ENCODE measurements around the gene LYL1.

LYL1 gene

DNA sequence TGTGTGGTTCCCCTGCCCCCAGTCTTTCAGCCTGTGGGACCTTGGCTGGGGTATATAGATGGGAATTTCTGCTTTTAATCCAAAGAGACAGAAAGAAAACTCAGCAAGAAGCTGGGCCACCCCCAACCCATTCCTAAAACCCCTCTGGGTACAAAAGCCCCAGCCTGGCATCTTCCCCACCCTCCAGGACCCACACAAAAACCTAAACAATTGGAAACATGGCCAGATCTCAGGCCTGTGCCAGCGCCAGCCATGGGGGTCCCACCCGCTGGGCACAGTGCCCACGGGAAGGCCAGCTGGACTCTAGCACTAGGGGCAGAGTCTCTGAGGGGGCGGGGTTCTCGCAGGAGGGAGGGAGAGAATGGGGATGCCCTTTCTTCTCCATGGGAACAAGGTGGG lies 8.6 kb downstream of the LYL1 start:
- TF ChIP-seq, protein P1, sequence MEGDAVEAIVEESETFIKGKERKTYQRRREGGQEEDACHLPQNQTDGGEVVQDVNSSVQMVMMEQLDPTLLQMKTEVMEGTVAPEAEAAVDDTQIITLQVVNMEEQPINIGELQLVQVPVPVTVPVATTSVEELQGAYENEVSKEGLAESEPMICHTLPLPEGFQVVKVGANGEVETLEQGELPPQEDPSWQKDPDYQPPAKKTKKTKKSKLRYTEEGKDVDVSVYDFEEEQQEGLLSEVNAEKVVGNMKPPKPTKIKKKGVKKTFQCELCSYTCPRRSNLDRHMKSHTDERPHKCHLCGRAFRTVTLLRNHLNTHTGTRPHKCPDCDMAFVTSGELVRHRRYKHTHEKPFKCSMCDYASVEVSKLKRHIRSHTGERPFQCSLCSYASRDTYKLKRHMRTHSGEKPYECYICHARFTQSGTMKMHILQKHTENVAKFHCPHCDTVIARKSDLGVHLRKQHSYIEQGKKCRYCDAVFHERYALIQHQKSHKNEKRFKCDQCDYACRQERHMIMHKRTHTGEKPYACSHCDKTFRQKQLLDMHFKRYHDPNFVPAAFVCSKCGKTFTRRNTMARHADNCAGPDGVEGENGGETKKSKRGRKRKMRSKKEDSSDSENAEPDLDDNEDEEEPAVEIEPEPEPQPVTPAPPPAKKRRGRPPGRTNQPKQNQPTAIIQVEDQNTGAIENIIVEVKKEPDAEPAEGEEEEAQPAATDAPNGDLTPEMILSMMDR (IDR thresholded peaks at IDR 0.05), result no peak
- Histone ChIP-seq H3K4me3 (no peak overlapping the region), H3K4me1 (peaks cover 11 to 88% (median 72%) of the 10 kb centered on the region in 4 donors), H3K9me3 (no peaks in the 10 kb centered on the region), H3K36me3 (peaks cover 0 to 36% (median 9%) of the 10 kb centered on the region in 3 donors), H3K27me3 (no peaks in the 10 kb centered on the region), H3K27ac (peak overlapping the region; percentile 87 to 94)
- intact Hi-C loops (cut with DNase I; ENCODE audit: low total_unique reads), result no loop called here
- DNase-seq, result no peak

DNA sequence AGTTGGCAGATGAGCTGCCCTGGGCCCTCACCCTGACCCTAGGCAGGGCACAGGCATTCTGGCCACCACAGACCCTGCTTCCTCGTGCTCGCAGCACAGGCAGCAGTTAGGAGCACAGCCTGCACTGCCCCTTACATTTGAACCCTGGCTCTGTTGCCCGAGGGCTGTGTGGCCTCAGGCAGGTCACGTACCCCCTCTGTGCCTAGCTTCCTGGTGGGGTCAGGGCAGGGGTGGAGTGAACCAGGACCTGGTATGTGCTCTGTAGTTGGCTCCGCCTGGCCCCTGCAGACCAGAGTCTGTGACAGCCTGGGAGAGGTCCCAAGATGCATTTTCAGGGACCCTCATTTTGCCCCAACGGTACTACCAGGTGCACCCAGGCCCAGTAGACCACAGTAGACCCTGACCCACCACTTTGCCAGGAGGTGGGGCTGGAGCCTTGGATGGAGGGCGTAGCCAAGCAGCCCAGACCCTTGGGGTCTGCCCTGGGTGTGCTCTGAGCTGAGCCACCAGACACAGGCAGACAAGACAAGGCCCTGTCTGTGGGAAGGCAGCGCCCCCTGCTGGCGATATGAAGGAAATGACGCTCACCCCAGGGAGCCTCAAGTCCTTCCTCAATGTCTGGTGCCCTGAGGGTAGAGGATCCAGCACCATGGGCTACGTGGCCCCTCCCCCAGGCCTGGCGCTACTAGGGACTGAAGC lies 9.1 kb downstream of the LYL1 start:
- Histone ChIP-seq H3K4me1 (peaks cover 11 to 88% (median 71%) of the 10 kb centered on the region in 4 donors), H3K36me3 (peaks cover 0 to 37% (median 9%) of the 10 kb centered on the region in 3 donors), H3K27me3 (no peaks in the 10 kb centered on the region), H3K9me3 (no peaks in the 10 kb centered on the region), H3K27ac (peak overlapping the region; percentile 87 to 94), H3K4me3 (no peak overlapping the region)
- intact Hi-C loops (cut with DNase I; ENCODE audit: low total_unique reads), result loop anchor here (2.0 kb wide), 1 partner anchor 111 kb away; no protein-coding TSS in a partner anchor
- TF ChIP-seq, protein P1 (IDR thresholded peaks at IDR 0.05), result peak; percentile 93 to 98
- peak; percentile 78 to 92 for DNase-seq

DNA sequence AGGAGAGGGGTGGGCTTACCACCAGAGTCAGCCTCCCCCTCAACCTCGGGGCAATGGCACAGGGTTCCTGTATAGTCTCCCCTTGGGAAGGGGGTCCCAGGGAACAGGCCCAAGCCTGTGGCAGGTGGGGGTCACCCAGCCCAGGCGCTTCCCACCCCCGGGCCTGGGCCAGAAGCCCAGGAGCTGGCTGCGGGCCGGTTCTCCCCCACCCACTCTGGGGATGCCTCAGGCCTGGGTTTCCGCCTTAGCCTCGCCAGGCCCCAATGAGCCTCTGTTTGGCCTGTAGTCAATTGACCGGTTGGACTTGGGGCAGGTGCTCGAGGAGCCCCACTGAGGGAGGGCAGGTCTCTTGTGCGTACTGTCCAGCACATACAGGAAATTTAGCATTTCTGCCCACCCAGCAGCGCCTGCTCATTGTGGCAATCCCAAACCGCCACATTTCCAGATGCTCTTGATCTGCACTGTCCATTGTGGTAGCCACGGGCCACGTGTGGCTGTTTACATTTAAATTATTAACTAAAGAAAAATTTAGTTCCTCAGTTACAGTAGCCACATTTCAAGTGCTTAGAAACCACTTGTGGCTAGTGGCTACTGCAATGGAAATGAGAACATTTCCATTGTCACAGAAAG lies 9.9 kb downstream of the LYL1 start:
- Histone ChIP-seq H3K27ac (peak overlapping the region; percentile 87 to 94), H3K4me1 (peaks cover 11 to 86% (median 65%) of the 10 kb centered on the region in 4 donors), H3K9me3 (no peaks in the 10 kb centered on the region), H3K27me3 (no peaks in the 10 kb centered on the region), H3K36me3 (peaks cover 0 to 44% (median 13%) of the 10 kb centered on the region in 3 donors), H3K4me3 (no peak overlapping the region)
- no peak for DNase-seq
- TF ChIP-seq, protein P1 (IDR thresholded peaks at IDR 0.05), result no peak
- intact Hi-C loops (cut with DNase I; ENCODE audit: low total_unique reads), result loop anchor here (2.0 kb wide), 1 partner anchor 110 kb away; no protein-coding TSS in a partner anchor

DNA sequence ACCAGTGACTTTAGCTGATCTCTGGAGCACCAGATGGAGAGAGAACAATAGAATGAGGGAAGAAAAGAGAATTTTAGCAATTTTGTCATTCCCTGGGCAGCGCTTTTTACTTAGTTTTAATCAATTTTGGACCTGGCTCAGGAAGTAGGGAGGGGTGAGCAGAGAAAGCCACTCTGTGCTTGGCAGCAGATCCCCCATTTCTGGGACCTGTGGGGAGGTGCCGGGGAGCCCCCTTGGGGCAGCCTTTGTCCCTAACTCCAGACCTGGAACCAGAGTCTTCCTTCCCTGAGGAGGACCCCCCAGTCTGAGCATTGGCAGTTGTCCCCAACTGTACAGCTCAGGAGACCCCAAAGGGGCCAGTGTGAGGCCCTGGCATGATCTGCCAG lies 10.5 kb downstream of the LYL1 start:
- intact Hi-C loops (cut with DNase I; ENCODE audit: low total_unique reads), result loop anchor here (2.0 kb wide), 1 partner anchor 109 kb away; no protein-coding TSS in a partner anchor
- TF ChIP-seq, protein P1 (IDR thresholded peaks at IDR 0.05), result no peak
- Histone ChIP-seq H3K36me3 (peaks cover 3 to 50% (median 16%) of the 10 kb centered on the region in 3 donors), H3K27ac (peak overlapping the region; percentile 87 to 94), H3K27me3 (no peaks in the 10 kb centered on the region), H3K4me3 (peak overlapping the region; percentile 3 to 11), H3K9me3 (no peaks in the 10 kb centered on the region), H3K4me1 (peaks cover 11 to 85% (median 62%) of the 10 kb centered on the region in 4 donors)
- DNase-seq, result no peak

DNA sequence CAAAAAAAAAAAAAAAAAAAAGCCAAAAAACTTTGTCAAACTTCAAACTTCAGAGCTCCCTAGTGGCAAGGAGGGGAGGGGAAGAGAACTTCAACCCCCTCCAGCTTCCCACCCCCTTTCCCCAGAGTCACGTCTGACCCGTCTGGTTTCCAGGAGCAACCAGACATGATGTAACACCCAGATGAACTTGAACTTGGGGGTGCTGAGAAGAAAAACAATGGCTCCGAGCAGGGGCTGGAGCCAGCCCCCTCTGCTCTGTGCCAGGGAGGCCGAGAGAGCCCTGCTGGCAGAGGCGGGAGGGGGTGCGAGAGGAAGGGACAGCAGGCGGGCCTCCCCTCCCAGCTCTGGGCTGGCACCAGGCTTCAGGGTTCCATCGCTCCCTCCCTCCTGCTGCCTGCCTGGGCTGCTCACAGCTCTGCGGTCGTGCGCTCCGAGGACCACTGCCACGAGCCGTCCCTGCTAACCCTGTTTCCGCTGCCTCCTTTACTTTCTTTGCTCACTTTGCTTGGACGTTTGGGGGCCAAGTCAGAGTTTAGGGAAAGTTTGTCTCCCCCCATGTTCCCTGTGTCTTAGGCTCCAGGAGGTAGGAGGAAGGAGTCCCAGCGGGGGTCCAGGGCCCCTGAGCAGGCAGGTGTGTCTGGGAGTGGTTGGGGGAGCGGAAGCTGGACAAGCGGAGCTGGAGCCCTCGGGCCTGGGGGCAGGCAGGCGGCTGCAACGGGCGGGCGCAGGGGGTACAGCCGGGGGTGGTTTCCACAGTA lies 11.1 kb downstream of the LYL1 start:
- Histone ChIP-seq H3K4me1 (peaks cover 11 to 89% (median 64%) of the 10 kb centered on the region in 4 donors), H3K27me3 (no peaks in the 10 kb centered on the region), H3K4me3 (peak overlapping the region; percentile 3 to 11), H3K9me3 (no peaks in the 10 kb centered on the region), H3K27ac (peak overlapping the region; percentile 87 to 94), H3K36me3 (peaks cover 4 to 56% (median 19%) of the 10 kb centered on the region in 3 donors)
- DNase-seq, result peak; percentile 85 to 96
- intact Hi-C loops (cut with DNase I; ENCODE audit: low total_unique reads), result loop anchor here (2.0 kb wide), 1 partner anchor 109 kb away; no protein-coding TSS in a partner anchor
- TF ChIP-seq, protein P1 (IDR thresholded peaks at IDR 0.05), result no peak

All from tibial artery (tissue), 4 donors.